NB4 (cell line): ENCODE results near the gene FPR3.
A peak's percentile ranks its signal among the peaks of the same experiment; 100 is the strongest.
"Not testable (repeated sequence)": the region's sequence is repeated elsewhere in the genome, so short reads cannot be mapped to it uniquely, and the experiment has no call there.

Experiments used
- DNase-seq: peaks from one replicate; pipeline ENCODE4 v3.0.0; 2010; ENCODE audit warnings: low read depth
- H3K4me3 ChIP-seq: one replicate; pipeline ENCODE4 v1.5.1; 2011; ENCODE audit warnings: mild to moderate bottlenecking, low read depth, low read length, moderate library complexity
- MAX ChIP-seq: IDR thresholded peaks from 2 replicates; pipeline ENCODE4 v1.6.1; 2011; ENCODE audit warnings: low read depth, low read length
- MYC ChIP-seq: IDR thresholded peaks from 2 replicates; pipeline ENCODE4 v1.6.1; 2011; ENCODE audit warnings: low read depth, low read length
- POLR2A ChIP-seq: IDR thresholded peaks from 2 replicates; pipeline ENCODE4 v1.6.1; 2011; ENCODE audit warnings: mild to moderate bottlenecking; ENCODE audit not compliant: insufficient read length; ENCODE audit errors: extremely low read depth
- TF ChIP-seq, protein P1 (sequence below): IDR thresholded peaks from one replicate; pipeline ENCODE4 v1.5.1; 2012; ENCODE audit warnings: low read depth, low read length

FPR3 gene

DNA sequence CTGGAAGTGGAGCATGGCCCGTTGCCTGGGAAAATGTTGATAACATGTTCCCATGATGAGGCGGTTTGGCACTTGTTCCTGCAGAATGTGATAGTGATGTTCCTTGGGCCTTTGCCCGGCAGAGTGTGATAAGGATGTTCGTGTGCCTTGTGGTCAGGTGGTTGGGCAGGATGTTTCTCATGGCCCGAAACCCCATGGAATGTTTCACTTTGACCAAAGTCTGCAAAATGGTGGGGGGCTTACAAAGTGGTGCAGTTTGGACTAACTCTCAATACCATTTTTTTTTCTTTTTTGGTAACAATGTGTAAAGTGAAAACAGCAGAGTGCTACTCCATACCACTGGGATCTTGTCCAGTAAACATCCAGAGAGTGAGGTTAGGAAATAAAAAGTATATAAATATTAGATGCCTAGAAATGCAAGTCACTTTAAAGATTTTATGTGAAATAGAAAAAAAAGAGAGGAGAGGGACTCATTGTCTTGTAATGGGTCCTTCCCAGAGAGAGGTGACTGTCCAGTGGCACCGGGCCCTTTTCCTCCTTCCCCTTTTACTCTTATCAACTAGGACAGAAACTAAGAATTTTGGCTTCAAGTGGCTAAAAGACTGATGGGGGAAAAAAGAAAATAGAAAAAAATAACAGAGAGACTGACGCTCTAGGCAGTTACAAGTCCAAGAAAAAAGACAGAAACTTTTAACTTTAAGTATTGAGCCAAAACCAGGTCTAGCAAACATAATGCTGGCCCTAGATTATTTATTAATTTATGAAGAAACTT lies 5.7 kb downstream of the FPR3 start:
- TF ChIP-seq, protein P1, sequence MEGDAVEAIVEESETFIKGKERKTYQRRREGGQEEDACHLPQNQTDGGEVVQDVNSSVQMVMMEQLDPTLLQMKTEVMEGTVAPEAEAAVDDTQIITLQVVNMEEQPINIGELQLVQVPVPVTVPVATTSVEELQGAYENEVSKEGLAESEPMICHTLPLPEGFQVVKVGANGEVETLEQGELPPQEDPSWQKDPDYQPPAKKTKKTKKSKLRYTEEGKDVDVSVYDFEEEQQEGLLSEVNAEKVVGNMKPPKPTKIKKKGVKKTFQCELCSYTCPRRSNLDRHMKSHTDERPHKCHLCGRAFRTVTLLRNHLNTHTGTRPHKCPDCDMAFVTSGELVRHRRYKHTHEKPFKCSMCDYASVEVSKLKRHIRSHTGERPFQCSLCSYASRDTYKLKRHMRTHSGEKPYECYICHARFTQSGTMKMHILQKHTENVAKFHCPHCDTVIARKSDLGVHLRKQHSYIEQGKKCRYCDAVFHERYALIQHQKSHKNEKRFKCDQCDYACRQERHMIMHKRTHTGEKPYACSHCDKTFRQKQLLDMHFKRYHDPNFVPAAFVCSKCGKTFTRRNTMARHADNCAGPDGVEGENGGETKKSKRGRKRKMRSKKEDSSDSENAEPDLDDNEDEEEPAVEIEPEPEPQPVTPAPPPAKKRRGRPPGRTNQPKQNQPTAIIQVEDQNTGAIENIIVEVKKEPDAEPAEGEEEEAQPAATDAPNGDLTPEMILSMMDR = no peak
- no peak for TF ChIP-seq MYC
- no peak overlapping the region for H3K4me3 ChIP-seq
- no peak for DNase-seq

GRCh38 chr19:51802775-51803174 lies 7.8 kb downstream of the FPR3 start:
- no peak for DNase-seq
- TF ChIP-seq MAX (no peak), POLR2A (no peak), MYC (no peak)
- TF ChIP-seq, protein P1 = no peak
- H3K4me3 ChIP-seq = no peak overlapping the region

DNA sequence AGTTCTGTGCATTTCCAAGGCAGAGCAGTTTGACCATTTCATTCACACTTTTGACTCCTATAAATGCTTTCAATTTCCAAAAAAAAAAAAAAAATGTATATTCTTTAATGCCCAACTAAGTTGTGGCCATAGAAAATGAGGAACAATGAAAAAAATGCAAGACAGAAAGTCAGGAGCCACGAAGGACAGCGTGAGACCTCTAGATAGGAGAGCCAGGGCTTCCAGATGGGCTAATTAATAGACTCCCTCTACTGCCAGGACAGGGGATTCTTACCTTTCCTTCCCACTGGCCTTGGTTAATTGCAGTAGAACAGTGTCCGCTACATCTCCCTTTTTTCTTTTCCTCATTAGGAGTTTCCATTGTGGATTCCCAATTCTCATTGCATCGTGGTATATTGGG lies 8.6 kb downstream of the FPR3 start:
- DNase-seq = peak; percentile 44

GRCh38 chr19:51803967-51804366 lies 9.0 kb downstream of the FPR3 start:
- peak; percentile 74 for DNase-seq
- no peak overlapping the region for H3K4me3 ChIP-seq
- no peak for TF ChIP-seq MAX
- TF ChIP-seq, protein P1 = no peak
- TF ChIP-seq MYC = no peak
- no peak for TF ChIP-seq POLR2A

More for the DNA sequence above, 8.6 kb downstream of the FPR3 start:
- TF ChIP-seq MAX = no peak
- no peak for TF ChIP-seq POLR2A
- TF ChIP-seq MYC = no peak
- TF ChIP-seq, protein P1 = no peak
- H3K4me3 ChIP-seq = no peak overlapping the region

DNA sequence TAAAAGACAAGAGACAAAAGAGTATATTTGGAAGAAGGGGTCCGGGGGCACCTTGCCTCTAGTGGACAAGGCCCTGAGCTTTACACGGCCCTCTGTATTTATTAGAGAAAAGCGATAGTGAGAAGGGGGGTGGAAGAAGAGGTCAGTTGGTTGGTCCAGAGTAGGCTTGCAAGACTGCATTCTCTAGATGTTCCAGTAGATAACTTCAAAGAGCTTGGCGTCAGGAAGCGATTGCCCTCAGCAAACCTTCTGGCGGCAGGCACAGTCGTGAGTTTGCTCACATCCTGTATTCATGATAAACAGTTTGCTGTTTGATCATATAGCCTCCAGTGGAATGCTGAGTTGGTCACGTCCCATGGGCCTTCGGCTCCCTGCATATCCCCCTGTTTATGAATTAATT lies 9.8 kb downstream of the FPR3 start:
- peak; percentile 76 for DNase-seq
- H3K4me3 ChIP-seq = peak overlapping the region; percentile 16

DNA sequence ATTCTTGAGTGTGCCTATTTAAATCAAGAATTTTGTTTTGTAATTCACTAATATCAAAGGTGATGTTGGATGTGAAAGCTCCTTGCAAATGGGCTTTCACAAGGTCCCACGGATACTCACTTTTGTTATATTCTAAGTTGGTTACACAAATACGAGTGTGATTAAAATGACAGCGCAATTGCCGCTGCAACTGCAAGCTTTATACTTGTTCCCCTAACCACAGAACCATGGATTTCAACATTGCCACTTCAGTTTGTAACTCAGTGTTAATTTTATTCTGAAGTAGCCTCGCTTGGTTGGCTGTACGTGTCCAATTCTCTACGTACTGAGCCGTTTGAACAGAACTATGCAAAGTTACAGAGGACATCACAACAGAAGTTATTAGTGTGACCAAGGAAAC lies 10.4 kb downstream of the FPR3 start:
- peak overlapping the region; percentile 16 for H3K4me3 ChIP-seq
- peak; percentile 83 for DNase-seq

- not testable (repeated sequence) for DNase-seq, H3K4me3 ChIP-seq
Observed at GRCh38 chr19:51806571-51806970, 11.6 kb downstream of the FPR3 start.

DNA sequence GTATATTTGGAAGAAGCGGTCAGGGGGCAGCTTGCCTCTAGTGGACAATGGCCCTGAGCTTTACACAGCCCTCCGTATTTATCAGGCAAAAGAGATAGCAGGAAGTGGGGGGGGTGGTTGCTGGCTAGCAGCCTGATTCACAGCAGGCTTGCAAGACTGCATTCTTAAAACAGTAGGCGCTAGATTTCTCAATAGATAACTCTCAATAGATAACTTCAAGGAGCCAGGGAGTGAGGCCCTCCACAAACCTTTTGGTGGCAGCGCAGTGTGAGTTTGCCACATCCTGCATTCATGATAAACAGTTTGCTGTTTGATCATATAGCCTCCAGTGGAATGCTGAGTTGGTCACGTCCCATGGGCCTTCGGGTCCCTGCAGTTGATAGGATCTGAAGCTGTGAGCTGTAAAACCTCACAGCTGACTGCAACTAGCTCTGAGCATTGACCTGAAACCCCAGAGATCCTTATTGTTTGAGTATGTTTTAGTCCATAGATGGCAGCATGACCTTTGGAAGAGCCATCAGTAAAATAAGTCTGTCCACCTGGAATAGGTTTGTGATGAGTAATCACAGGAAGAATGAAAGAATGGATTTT lies 12.2 kb downstream of the FPR3 start:
- H3K4me3 ChIP-seq = no peak overlapping the region
- DNase-seq = peak; percentile 94
- TF ChIP-seq MAX = no peak
- no peak for TF ChIP-seq MYC
- TF ChIP-seq POLR2A = no peak
- TF ChIP-seq, protein P1 = no peak
